Measurements from ENCODE around the gene DIPK1C.

DIPK1C gene

DNA sequence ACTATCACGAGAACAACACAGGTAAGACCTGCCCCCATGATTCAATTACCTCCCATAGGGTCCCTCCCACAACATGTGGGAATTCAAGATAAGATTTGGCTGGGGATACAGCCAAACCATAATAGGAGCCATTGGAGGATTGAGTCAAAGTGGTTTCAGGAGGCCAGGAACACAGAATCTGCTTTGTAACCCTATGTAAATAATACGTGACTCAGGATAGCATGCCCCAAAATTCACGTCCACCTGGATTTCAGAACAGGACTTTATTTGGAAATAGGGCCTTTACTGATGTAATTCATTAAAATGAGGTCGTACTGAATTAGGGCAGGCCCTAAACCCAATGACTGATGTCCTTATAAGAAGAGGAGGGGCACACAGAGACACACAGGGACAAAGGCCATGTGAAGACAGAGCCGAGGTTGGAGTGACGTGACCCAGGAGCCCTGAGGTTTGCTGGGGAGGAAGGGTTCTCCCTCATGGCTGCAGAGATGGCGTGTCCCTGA, 23.1 kb upstream of the DIPK1C start:
- DNase-seq: peak; percentile 17

DNA sequence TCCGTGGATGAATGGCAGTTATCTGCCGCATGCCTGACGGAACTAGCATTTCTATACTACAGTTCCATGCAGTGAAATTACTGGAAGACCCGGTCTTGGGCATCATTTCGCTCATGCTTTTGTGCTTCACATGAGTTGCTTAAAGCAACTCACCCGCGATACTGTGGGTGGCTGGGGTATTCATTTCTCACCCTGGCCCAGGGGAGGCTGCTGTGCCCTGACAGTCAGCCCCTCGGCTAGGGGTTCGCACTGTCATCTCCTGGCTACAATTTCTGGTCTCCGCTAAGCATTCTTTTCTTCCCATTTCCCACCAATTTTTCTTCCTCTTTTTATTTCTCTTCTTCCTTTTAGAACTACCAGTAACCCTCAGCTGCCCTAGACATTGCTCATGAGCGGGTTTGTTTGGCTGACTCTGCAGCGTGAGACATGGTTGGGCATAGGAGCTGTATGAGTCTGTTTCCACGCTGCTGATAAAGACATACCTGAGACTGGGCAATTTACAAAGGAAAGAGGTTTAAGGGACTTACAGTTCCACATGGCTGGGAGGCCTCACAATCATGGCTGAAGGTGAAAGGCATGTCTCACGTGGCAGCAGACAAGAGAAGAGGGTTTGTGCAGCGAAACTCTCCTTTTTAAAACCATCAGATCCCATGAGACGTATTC, 22.5 kb upstream of the DIPK1C start:
- no peak for DNase-seq

DNA sequence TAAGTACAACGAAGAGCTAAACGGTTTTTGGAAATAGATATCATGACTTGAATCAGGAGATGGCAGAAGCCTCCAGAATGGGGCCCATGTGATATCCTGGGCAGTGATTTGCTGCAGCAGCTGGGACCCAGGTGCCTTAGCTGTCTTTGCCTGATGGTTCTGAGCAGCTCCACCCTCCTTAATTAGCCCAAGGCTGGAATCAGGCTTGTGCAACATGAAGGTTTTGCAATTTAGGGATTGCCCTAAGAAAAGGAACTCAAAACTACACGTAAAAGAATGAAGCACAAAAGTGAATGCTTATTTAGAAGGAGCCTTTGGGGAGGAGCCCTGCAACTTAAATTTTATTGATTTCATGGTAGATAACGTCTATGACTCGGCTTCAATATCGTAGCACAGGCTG, 21.8 kb upstream of the DIPK1C start:
- DNase-seq: no peak

DNA sequence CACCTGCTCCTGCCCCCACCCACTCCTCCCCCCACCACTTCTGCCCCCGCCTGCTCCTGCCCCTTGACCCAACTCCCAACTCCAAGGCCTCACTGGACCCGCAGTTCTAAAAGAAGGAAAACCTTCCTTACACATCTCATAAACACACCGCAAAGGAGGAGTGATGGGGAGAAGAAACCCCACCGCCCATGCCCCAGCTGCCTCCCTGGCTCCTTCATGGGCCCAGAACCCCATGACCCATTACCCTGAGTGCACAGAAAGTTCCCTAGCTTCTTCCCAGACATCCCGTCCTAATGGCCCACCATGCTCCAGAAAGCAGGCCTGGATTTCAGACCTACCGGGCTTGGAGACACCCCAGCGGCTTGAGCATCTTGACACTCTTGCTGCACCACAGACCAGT, 21.2 kb upstream of the DIPK1C start:
- no peak for DNase-seq

DNA sequence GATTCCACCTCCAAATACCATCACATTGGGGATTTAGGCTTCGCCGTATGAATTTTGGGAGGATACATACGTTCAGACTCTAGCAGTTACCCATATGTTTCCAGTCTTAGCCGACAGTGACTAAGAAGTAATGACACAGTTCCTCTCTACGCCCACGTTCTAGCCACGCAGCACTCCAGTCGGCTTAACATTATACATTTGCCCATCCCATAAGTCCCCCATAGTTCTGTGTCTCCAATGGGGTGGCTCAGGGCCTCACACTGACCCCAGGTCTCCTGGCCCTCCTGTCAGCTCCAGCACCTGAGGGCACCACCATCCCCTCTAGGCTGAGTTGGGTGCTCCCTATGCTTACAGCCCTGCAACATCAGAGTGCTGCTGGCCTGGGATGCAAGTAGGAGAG, 20.7 kb upstream of the DIPK1C start:
- DNase-seq: no peak

DNA sequence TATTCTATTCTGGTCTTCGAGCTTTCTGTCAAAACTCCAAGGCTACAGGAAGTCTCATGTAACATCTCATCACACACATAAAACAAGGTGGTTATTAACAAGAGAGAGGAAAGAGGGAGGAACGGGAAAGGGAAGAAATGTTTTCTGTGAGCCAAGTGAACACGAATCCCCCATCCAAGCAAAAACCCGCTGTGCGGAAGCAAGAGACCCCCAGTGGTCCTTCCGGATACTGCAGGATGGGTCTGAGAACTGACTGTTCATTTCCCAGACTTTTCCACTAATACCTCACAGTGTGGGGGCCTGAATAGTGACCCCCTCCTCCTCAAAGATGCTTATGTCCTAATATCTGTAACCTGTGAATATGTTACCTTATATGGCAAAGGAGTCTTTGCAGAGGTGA, 19.0 kb upstream of the DIPK1C start:
- peak; percentile 45 for DNase-seq

DNA sequence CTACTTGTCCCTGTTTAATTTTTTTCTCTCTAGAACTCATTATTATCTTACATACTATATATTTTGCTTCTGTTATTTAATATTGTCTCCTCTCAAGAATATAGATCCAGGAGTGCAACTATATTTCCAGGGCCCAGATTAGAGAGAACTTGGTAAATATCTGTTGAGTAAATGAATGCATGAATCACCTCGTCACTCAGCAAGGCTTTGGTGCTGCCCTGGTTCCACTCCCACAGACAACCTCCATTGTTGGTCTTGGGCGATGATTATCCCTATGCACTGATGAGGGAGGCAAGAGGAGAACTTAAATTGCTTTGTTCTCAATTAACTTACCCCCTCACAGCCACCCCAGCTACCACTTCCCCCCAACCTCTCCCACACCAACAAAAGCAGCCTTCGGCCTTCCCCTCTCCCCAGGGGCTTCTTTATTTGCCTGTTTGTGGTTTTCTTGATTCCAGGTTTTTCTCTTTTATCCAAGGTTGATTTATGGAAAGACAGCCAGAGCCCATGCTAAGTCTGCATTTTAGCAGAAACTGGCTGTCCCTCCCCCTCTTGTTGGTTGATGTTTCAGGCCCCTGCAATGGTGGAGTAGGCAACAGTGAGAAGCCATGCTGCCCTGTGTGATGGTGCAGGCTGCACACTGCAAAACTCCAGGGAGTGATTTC, 17.0 kb upstream of the DIPK1C start:
- no peak for DNase-seq

DNA sequence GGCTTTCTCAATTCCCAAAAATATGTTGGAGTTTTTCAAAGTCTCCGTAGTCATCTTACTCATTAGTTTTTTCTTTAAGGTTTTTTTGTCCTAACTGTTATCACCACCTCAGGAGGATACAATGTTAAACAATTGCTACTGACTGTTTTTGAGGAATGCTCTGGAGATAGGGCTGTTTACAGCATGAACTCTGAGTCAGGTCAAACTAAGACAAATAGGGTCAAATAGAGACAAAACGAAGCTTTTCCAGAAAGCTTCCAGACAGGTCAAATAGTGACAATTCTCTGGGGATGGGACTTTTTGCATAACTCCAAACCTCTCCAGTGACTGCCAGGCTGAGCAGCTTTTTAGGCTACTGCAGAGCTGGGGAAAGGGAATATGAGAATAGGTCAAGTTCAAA, 15.2 kb upstream of the DIPK1C start:
- no peak for DNase-seq

DNA sequence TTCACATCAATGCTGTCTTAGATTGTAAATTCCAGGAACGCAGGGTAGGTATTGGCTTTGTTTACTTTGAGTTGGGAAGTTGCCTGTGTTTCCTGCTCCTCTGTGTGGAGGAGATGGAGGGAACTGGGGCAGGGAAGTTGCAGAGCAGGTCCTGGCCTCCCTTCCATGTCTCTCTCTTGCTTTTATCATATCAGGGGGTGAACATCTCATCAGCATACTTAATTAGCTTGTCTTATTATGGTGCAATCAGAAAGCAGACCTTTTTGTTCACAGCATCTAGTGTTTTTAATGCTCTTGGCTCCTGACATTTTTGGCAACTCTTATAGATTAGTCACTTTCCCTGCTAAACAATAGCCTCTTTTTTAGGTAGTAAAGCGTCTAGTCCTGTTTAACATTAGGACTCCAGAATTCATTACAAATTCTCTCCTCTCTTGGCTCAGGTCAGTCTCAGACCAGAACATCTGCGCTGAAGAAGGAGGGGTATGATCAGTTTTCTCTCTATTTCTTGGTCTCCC, 11.5 kb upstream of the DIPK1C start:
- no peak for DNase-seq

DNA sequence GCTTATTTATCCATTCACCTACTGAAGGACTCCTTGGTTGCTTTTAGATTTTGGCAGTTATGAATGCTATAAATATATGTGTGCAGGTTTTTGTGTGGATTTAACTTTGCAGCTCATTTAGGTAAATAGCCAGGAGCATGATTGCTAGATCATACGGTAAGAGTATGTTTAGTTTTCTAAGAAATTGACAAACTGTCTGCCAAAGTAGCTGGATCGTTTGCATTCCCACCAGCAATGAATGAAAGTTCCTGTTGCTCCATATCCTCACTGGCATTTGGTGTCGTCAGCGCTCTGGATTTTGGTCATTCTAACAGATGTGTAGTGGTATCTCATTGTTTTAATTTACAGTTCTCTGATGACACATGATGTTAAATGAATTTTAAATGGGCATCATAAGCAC, 8.7 kb upstream of the DIPK1C start:
- DNase-seq: no peak

DNA sequence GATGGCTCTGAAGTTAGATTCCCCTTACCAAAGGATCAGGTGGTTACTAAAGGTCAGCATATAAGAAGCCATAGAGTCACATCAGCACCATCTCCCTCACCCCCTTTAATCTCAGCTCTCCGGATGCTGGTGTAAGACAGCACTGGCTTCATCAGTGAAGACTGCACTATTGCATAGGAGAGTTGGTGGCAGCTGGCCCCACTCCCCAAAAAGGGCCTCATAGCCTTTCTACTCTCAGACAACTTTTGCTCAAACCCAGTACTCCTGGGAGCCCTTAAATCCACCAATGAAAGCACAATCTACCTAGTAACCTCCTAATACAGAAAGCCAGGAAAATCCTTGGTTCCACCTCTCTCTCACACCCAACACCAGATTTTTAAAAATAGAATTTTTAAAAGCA, 6.9 kb upstream of the DIPK1C start:
- no peak for DNase-seq

DNA sequence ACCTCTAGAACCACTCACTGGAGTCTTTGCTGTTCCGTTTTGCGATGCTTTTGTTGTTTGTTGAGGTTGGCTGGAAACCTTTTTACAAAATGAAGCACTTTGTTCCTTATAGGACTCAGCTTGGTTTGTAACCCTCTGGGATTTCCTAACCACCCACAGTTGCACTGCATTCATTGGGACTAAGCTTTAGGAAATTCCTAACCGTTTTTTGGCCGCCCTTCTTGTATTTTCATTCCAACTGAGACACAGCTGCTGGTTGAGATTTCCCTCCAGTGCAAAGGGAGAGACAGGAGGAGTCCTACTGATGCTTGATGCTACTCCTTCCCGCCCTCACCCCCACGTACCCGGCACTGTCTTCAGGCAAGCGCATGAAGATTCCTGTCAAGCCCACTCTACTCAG, 6.1 kb upstream of the DIPK1C start:
- DNase-seq: no peak

DNA sequence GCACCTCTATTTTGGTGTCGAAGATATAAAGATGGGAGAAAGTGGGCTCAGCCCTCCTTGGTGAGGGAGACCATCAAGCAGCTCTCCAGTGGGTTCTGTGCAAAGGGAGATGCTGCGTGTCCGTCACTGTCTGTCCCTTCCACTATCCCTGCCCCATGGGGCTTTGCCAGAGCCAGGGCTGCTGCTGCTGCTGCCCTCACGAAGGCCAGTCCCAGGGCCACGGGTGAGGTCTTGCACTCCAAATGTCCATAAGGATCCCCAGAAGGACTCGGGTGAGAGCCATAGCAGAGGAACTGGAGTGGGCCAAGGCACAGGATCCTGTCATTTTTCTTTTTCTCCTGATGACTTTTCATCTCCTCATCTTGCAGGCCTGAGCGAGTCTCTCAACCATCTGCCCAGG, 3.7 kb upstream of the DIPK1C start:
- DNase-seq: no peak

DNA sequence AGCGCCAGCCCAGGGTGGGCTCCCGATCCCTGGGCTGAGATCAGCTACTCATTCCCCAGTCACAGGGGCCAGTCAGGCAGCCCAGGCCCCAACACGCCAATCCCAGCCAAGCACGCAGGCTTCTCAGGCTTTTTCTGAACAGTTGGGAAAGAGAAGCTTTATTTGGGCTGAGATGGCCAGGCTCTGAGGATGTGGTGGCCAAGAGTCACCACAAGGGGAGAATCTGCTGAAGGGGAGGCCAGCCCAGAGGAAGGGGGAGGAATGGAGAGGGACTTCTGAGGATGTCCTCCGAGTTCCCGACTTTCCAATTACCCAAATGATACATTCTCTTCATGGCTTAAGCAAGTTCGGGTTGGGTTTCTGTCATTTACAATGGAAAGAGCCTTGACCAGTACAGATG, 2.8 kb upstream of the DIPK1C start:
- no peak for DNase-seq

DNA sequence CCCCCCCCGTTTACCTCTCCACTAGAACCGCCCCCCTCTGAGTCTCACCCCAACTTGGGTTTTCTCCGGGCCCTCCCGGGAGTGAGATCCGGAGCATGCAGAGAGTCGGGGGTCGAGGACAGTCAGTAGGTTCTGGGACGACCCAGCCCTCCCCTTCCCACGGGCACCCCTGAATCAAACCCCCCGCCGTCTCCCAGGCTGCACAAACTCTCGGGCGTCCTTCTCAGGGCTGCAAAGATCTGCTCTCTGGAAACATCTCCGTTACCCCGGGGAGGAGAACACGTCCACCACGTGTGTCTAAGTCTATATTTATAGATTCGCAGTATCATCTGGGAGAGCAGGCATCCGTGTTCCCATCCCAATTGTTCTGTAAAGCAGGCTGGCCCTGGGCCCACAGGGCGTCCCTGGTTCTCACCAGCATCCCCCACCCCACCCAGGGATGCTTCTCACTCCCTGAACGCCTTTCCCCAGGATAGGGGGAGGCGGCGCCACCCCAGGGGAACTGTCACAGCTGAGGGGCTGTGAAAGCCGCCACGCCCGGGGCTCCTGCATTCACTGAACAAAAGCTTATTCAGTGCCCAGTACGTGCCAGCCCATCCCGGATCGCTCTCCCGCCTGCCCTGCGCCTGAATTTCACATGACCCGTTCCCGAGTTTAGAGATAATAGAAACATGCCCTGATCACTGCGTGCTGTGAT, 765 bp upstream of the DIPK1C start:
- no peak for DNase-seq

DNA sequence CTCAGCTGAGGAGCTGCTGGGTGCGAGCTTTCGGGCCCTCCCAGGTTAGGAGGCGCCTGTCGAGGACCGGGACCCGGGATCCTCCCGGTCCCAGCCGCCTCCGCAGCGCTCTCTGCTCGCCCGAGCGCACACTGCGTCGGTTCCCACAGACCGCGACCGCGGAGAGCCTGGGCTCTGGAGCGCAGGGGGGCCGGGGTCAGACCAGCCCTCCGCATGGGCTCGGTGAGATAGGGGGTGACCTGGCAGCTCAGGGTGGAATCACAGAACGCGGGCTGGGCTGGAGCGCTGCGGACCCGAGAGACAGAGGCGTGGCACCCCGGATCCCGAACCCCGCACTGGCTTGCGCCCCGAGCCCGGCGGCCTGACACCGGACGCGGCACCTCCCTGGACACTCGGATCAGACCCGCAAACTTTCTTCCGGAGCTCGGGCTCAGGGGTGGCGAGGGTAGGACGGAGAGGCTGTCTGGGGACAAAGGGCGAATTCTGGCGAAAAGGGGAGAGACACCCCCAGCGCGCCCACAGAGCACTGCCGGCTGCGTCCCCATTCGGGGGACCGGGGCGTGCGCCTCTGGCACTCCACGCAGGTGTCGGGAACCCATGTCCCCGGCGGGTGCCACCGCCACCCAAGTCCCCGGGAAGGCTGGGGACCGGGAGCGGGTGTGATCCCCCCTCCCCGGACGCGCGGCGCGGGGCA, 612 bp downstream of the DIPK1C start:
- DNase-seq: no peak

DNA sequence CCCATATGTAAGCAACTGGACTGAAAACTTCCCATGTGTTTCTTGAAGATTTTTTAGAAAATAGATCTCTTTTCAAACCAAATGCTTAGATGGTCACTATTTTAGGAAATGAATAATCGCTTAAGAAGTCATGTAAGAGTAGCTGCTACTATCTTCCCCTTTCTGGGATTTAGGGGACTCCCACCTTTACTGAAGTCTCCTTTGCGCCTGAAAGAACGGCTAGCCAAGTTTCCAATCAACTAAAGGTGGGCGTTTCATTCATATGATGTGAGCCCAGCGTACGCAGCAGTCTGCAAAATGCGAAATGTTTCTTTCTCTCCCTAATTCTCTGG, 1.1 kb downstream of the DIPK1C start:
- no peak for DNase-seq

DNA sequence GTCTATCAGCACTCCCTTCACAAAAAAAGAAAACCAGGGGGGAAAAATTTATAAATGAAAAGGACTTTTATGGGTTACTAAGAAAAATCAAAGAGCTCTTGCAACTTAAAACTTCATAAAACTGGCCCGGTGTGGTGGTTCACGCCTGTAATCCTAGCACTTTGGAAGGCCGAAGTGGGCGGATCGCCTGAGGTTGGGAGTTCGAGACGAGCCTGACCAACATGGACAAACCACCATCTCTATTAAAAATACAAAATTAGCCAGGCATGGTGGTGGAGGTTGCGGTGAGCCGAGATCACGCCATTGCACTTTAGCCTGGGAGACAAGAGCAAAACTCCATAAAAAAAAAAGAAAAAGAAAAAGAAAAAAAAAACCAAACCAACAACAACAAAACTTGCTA, 1.7 kb downstream of the DIPK1C start:
- DNase-seq: no peak

DNA sequence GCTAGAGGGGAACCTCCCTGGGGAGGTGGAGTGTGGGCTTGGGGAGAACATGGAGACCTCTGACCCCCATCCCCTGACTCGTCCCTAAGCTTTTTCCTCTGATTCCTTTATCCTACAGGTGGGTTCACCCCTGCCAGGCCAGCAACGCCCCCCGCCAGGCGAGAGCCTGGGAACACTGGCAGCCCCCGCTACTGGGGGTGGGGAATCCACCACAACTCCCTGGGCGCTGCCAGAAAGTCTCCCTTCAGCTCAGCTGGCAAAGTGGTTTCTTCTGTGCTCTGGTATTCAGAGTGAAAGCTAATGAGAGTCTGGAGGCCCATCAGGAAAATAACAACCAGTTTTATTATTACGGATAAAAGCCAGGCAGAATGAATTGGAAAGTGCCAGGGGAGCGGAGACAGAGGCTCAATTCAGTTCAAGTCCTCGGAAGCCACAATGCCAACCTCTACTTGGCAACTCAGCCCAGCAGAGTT, 2.8 kb downstream of the DIPK1C start:
- no peak for DNase-seq

DNA sequence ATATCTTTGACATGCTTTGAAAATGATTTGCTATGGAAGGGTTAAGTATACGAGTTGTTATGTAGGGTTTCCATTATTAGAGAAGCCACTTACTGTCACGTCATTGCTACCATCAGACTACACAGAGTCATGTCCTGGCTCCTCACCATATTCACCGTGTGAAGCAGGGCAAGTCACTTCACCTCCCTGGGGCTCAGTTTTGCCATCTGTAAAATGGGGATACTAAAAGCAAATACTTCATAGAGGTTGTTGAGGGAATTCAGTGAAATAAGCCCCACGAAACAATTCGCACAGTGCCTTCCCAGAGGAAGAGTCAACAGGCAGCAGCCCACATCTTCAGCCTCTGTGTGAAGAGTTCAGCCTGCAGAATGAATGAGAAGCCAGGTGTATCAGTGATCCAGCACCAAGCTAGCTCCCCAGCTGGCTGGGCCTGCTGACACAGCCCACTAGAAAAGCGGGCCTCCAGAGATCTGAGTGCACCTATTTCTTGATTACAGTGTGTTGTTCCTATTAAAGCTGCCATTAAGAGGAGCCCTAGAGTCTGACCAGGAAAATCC, 3.4 kb downstream of the DIPK1C start:
- no peak for DNase-seq

DNA sequence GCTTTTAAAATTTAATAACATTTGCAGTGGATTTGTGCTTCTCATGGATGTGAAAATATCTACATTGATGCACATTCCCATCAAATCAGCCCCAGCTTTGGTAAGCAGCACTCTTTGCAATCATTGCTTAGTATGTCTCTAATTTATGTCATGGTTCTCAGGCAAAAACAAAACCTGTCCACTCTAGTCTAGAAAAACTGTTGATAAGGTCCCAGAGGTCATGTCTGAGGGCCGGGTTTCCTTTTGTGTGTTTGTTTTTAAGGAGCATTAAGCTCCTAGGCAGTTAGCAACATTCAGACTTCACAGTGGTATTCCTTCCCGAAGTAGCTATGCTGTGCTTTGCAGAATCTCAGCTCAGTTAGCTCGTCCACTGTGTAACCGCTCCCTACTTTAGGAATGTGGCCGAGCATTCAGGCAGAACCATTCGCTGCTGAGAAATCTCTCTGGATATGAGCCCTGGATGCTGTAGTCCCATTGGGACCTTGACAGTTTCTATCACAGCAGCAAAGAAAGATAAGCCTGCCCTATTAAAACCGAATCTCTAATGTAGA, 4.0 kb downstream of the DIPK1C start:
- no peak for DNase-seq

DNA sequence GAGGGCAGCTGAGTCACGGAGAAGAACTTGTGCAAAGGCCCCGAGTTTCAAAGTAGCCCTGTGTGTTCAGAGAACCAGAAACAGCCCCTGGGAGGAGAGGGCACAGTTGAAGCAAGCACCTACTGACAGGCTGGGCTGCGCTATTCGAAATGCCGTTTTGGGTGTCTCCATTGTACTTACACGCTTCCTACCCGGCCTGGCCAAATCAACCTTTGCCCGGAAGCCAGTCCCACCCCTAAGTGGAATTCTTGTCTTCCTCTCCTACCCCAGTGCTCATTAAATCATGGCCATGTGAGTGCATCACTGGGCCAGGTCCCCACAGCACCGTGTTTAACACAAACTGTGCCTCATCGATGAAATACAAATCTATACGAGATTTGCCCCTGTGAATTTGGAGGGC, 6.0 kb downstream of the DIPK1C start:
- no peak for DNase-seq

DNA sequence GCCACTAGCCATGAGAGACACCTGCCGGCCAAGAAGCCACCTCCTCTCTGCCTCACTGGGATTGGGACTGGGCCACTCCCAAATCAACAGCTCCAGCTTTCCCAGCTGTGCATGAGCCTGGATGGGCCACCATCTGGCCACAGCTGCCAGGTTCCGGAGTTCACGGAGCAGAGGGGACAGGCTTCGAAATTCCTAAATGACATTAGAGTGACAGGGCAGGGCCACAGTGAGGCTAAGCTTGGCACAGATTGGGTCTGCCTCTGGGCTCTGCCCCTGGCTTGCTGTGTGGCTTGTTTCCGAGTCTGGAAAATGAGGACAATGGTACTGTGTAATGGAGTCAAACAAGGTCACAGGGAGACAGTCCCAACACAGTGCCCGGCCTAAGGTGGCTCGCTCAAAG, 6.5 kb downstream of the DIPK1C start:
- DNase-seq: no peak
